Measurements from ENCODE around the gene NACAD.

DNA sequence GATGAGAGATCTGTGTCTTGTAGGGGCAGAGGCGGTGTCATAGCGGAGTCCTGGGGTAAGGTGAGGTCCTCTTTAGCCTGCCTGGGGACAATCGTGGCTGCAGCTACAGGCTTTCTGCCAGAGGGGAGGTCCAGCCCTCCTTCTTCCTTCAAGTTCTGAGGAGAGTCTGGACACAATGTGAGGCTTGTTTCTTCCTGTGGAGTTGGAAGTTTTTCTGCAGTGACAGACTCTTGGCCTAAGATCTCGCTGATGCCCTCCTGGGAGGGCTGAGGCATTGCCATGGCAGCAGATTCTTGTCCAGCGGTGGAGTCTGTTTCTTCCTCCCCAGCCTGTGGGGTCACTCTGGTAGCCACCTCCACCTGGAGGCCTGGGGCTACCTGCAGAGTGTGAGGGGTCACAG, 4.4 kb downstream of the NACAD start:
- TF ChIP-seq, protein P1, sequence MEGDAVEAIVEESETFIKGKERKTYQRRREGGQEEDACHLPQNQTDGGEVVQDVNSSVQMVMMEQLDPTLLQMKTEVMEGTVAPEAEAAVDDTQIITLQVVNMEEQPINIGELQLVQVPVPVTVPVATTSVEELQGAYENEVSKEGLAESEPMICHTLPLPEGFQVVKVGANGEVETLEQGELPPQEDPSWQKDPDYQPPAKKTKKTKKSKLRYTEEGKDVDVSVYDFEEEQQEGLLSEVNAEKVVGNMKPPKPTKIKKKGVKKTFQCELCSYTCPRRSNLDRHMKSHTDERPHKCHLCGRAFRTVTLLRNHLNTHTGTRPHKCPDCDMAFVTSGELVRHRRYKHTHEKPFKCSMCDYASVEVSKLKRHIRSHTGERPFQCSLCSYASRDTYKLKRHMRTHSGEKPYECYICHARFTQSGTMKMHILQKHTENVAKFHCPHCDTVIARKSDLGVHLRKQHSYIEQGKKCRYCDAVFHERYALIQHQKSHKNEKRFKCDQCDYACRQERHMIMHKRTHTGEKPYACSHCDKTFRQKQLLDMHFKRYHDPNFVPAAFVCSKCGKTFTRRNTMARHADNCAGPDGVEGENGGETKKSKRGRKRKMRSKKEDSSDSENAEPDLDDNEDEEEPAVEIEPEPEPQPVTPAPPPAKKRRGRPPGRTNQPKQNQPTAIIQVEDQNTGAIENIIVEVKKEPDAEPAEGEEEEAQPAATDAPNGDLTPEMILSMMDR (IDR thresholded peaks at IDR 0.05) = no peak
- TF ChIP-seq POLR2AphosphoS5 (IDR thresholded peaks at IDR 0.05) = no peak
